Measurements from ENCODE around the gene CCDC34. TPM values are rescaled to one million over a fixed set of nuclear protein-coding genes. Genes with fewer than 3 reads are reported as not detected.
A peak's percentile ranks its signal among the peaks of the same experiment; 100 is the strongest.

CCDC34 gene
- total RNA-seq, 4 donors from 2014 or later, result 2.6 to 4.8 (median 3.9) TPM; not detected in 1

DNA sequence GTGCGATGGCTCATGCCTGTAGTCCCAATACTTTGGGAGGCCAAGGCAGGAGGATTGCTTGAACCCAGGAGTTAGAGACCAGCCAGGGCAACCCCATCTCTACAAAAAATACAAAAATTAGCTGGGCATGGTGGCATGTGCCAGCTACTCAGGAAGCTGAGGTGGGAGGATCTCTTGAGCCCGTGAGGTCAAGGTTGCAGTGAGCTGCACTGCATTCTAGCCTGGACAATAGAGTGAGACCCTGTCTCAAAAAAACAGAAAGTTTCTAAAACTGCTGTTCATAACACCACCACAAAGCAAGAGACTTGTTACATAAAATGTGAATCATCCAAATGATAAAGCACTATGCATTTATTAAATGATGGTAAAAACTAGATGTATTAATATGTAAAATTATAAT lies 40.2 kb upstream of the CCDC34 start:
- H3K27ac ChIP-seq, result no peak overlapping the region
- H3K4me1 ChIP-seq, result peaks cover 0 to 25% (median 0%) of the 10 kb centered on the region in 4 donors
- TF ChIP-seq, protein P1, sequence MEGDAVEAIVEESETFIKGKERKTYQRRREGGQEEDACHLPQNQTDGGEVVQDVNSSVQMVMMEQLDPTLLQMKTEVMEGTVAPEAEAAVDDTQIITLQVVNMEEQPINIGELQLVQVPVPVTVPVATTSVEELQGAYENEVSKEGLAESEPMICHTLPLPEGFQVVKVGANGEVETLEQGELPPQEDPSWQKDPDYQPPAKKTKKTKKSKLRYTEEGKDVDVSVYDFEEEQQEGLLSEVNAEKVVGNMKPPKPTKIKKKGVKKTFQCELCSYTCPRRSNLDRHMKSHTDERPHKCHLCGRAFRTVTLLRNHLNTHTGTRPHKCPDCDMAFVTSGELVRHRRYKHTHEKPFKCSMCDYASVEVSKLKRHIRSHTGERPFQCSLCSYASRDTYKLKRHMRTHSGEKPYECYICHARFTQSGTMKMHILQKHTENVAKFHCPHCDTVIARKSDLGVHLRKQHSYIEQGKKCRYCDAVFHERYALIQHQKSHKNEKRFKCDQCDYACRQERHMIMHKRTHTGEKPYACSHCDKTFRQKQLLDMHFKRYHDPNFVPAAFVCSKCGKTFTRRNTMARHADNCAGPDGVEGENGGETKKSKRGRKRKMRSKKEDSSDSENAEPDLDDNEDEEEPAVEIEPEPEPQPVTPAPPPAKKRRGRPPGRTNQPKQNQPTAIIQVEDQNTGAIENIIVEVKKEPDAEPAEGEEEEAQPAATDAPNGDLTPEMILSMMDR (IDR thresholded peaks at IDR 0.05), result no peak
- no peak for TF ChIP-seq POLR2A (IDR thresholded peaks at IDR 0.05)
- H3K27me3 ChIP-seq, result no peaks in the 10 kb centered on the region
- DNase-seq, result no peak
- H3K4me3 ChIP-seq, result no peak overlapping the region
- no peaks in the 10 kb centered on the region for H3K36me3 ChIP-seq
- no peaks in the 10 kb centered on the region for H3K9me3 ChIP-seq

DNA sequence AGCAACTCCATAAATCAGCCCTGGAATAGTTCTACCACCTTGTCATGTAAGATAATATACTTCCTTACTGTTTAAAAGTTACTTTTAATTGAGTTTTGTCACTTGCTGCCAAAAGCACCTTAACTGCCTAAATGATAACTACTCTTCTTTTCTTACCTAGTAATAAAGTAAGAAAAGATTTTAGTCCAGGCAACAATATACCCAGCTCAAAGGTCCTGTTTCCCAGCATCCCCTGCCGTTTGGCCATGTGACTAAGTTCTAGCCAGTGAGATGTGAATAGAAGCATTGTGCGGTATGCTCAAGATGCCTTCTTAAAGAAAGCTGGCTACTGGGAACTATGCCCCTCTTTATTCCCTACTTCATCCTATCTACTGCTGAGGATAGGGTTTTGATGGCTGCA lies 39.4 kb upstream of the CCDC34 start:
- TF ChIP-seq, protein P1 (IDR thresholded peaks at IDR 0.05), result no peak
- no peak for TF ChIP-seq POLR2A (IDR thresholded peaks at IDR 0.05)
- no peaks in the 10 kb centered on the region for H3K9me3 ChIP-seq
- H3K4me3 ChIP-seq, result no peak overlapping the region
- peak overlapping the region in 2 of 4 donors; percentile 37 to 77 for H3K27ac ChIP-seq
- DNase-seq, result no peak
- no peaks in the 10 kb centered on the region for H3K27me3 ChIP-seq
- H3K4me1 ChIP-seq, result peaks cover 0 to 33% (median 0%) of the 10 kb centered on the region in 4 donors
- H3K36me3 ChIP-seq, result no peaks in the 10 kb centered on the region

DNA sequence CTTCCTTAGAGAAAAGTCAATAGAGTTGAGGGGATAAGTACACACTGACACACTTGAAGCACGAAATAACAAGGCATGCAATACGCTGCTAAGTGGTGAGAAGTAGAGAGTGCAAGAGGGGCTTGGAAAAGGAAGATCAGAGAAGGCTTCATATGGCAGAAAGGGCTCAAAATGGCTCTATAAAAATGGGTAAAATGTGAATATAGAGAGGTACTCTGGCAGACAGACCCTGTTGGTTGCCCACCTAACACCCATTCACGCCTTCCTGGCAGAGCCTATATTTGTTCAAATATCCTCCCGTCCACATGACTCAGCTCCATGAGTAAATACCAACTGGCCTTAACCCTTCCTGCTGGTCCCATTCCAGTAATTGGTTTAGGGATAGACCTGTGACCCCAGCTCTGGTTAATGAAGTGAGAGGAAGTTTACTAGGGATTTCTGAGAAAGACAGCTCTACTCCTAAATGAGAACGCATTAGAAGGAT lies 38.9 kb upstream of the CCDC34 start:
- H3K9me3 ChIP-seq, result no peaks in the 10 kb centered on the region
- DNase-seq, result no peak
- TF ChIP-seq, protein P1 (IDR thresholded peaks at IDR 0.05), result peak in 1 of 6 experiments; percentile 29
- TF ChIP-seq POLR2A (IDR thresholded peaks at IDR 0.05), result peak in 1 of 2 donors; percentile 14
- peak overlapping the region in 3 of 4 donors; percentile 12 to 77 (median 37) for H3K27ac ChIP-seq
- H3K36me3 ChIP-seq, result no peaks in the 10 kb centered on the region
- no peaks in the 10 kb centered on the region for H3K27me3 ChIP-seq
- no peak overlapping the region for H3K4me3 ChIP-seq
- H3K4me1 ChIP-seq, result peaks cover 0 to 38% (median 0%) of the 10 kb centered on the region in 4 donors

DNA sequence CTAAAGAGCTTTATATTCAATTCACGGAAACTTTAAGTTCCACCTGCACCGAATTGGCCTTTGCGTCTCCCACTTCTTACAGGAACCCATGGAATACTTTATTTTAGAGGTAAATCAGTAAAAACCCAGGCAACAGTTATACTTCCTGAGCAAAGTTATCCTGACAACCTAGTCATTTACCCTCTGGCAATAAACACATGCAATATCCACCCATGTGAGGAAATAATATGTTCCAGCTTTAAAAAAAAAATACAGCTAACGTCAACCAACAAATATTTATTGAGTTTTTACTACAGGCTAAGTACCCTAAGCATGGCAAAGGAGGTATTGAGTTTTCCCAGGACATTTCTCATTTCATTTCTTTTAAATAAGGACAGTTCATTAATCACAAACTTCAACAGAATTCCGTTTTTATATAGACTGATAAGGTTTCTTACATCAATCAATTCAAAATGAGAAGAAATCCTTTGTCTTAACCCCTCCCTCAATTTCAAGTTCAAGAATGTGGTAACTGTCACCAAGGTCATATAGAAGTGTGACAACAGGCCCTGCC lies 38.3 kb upstream of the CCDC34 start:
- peak overlapping the region in 2 of 4 donors; percentile 37 to 77 for H3K27ac ChIP-seq
- no peak for DNase-seq
- TF ChIP-seq POLR2A (IDR thresholded peaks at IDR 0.05), result no peak
- TF ChIP-seq, protein P1 (IDR thresholded peaks at IDR 0.05), result no peak

DNA sequence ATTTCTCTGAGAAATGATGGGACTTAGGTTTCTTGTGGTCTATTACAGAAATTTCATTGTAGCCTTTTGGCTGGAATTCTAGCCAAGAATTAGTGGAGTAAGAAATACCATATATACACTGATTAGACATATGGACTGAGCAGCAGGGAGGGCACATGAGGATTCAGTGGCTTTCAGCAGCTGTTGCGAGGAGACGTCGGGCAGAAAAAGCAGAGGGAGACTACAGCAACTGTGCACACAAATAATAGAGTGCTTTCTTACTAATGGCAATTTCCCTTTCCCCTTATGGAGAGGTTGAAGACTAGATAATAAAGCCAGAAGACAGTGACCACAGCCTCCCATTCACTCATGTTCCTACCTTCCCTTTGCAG lies 35.4 kb upstream of the CCDC34 start:
- Histone ChIP-seq H3K36me3 (no peaks in the 10 kb centered on the region), H3K27ac (peak overlapping the region in 1 of 4 donors; percentile 66), H3K27me3 (no peaks in the 10 kb centered on the region), H3K4me3 (no peak overlapping the region), H3K9me3 (no peaks in the 10 kb centered on the region), H3K4me1 (peaks cover 0 to 68% (median 0%) of the 10 kb centered on the region in 4 donors)
- TF ChIP-seq POLR2A (IDR thresholded peaks at IDR 0.05), result no peak
- TF ChIP-seq, protein P1 (IDR thresholded peaks at IDR 0.05), result no peak
- no peak for DNase-seq

More for the DNA sequence above, 38.3 kb upstream of the CCDC34 start:
- Histone ChIP-seq H3K4me3 (no peak overlapping the region), H3K27me3 (no peaks in the 10 kb centered on the region), H3K9me3 (no peaks in the 10 kb centered on the region), H3K4me1 (peaks cover 0 to 44% (median 0%) of the 10 kb centered on the region in 4 donors), H3K36me3 (no peaks in the 10 kb centered on the region)

Measured in Peyer's patch (tissue), 4 donors.